IPS-18c (cell line): Measurements from ENCODE around the gene PYGM.

Experiments
- H3K4me3 ChIP-seq: 2 replicates; pipeline ENCODE4 v1.7.0; 2013; ENCODE audit warnings: low read depth, mild to moderate bottlenecking, low read length, moderate library complexity; ENCODE audit not compliant: insufficient read depth
- H3K9me3 ChIP-seq: one replicate; pipeline ENCODE4 v1.6.1; 2013; ENCODE audit warnings: mild to moderate bottlenecking, low read length, moderate library complexity; ENCODE audit not compliant: control insufficient read depth, insufficient read depth

Gene PYGM

GRCh38 chr11:64728757-64729365 is 30.9 kb downstream of the PYGM start:
- Histone ChIP-seq H3K9me3 (no peaks in the 10 kb centered on the region), H3K4me3 (no peak overlapping the region)

GRCh38 chr11:64726867-64727530 is 32.8 kb downstream of the PYGM start:
- Histone ChIP-seq H3K9me3 (no peaks in the 10 kb centered on the region), H3K4me3 (no peak overlapping the region)

- H3K9me3 ChIP-seq, result no peaks in the 10 kb centered on the region
- peak overlapping the region; percentile 9; the same call in 1 of the 2 replicates for H3K4me3 ChIP-seq
Observed at GRCh38 chr11:64726211-64726641, 33.5 kb downstream of the PYGM start.

GRCh38 chr11:64724863-64725532 is 34.8 kb downstream of the PYGM start:
- peak overlapping the region; percentile 9; the same call in 1 of the 2 replicates for H3K4me3 ChIP-seq
- no peaks in the 10 kb centered on the region for H3K9me3 ChIP-seq

GRCh38 chr11:64723907-64724862 is 35.6 kb downstream of the PYGM start:
- no peaks in the 10 kb centered on the region for H3K9me3 ChIP-seq
- no peak overlapping the region for H3K4me3 ChIP-seq

- Histone ChIP-seq H3K9me3 (no peaks in the 10 kb centered on the region), H3K4me3 (peak within 1 kb of the TSS; percentile 86)
Observed at GRCh38 chr11:64723117-64723906, 36.5 kb downstream of the PYGM start, which contains the start of gene NRXN2. Gene NRXN2 (minus strand): TSS chr11:64723197. CDS start chr11:64713699, 9,498 bp downstream.

GRCh38 chr11:64722141-64723065 is 37.4 kb downstream of the PYGM start:
- no peaks in the 10 kb centered on the region for H3K9me3 ChIP-seq
- no peak overlapping the region for H3K4me3 ChIP-seq

- H3K9me3 ChIP-seq, result no peaks in the 10 kb centered on the region
- no peak overlapping the region for H3K4me3 ChIP-seq
Observed at GRCh38 chr11:64721359-64721699, 38.4 kb downstream of the PYGM start.

- Histone ChIP-seq H3K4me3 (no peak overlapping the region), H3K9me3 (no peaks in the 10 kb centered on the region)
Observed at GRCh38 chr11:64720640-64721358, 39.0 kb downstream of the PYGM start.

GRCh38 chr11:64720167-64720566 is 39.6 kb downstream of the PYGM start:
- no peak overlapping the region for H3K4me3 ChIP-seq
- H3K9me3 ChIP-seq, result no peaks in the 10 kb centered on the region

- H3K4me3 ChIP-seq, result no peak overlapping the region
- H3K9me3 ChIP-seq, result no peaks in the 10 kb centered on the region
Observed at GRCh38 chr11:64719406-64719805, 40.4 kb downstream of the PYGM start.

- H3K9me3 ChIP-seq, result no peaks in the 10 kb centered on the region
- H3K4me3 ChIP-seq, result no peak overlapping the region
Observed at GRCh38 chr11:64718780-64719124, 41.0 kb downstream of the PYGM start.

- H3K9me3 ChIP-seq, result no peaks in the 10 kb centered on the region
- no peak overlapping the region for H3K4me3 ChIP-seq
Observed at GRCh38 chr11:64718084-64718779, 41.5 kb downstream of the PYGM start.

GRCh38 chr11:64717268-64717578 is 42.6 kb downstream of the PYGM start:
- H3K4me3 ChIP-seq, result no peak overlapping the region
- no peaks in the 10 kb centered on the region for H3K9me3 ChIP-seq
